ENCODE data around the gene NGFR.

NGFR gene

GRCh38 chr17:49518346-49519078 is 23.4 kb downstream of the NGFR start:
- no peak for DNase-seq

- DNase-seq = peak; percentile 16
Measured at GRCh38 chr17:49519781-49520180, 24.7 kb downstream of the NGFR start.

GRCh38 chr17:49520386-49521087 is 25.4 kb downstream of the NGFR start:
- DNase-seq = no peak

GRCh38 chr17:49521088-49521450 is 26.0 kb downstream of the NGFR start:
- no peak for DNase-seq

- peak; percentile 18 for DNase-seq
Measured at GRCh38 chr17:49521471-49522356, 26.6 kb downstream of the NGFR start.

- no peak for DNase-seq
Measured at GRCh38 chr17:49522357-49522890, 27.3 kb downstream of the NGFR start.

- DNase-seq = no peak
Measured at GRCh38 chr17:49523196-49523595, 28.1 kb downstream of the NGFR start.

GRCh38 chr17:49523706-49524472 is 28.8 kb downstream of the NGFR start:
- no peak for DNase-seq

GRCh38 chr17:49524473-49525359 is 29.6 kb downstream of the NGFR start:
- no peak for DNase-seq

GRCh38 chr17:49525831-49526741 is 31.0 kb downstream of the NGFR start:
- no peak for DNase-seq

- DNase-seq = no peak
Measured at GRCh38 chr17:49527927-49528651, 33.0 kb downstream of the NGFR start.

- DNase-seq = no peak
Measured at GRCh38 chr17:49528966-49529365, 33.9 kb downstream of the NGFR start.

- no peak for DNase-seq
Measured at GRCh38 chr17:49530118-49530517, 35.0 kb downstream of the NGFR start.

- no peak for DNase-seq
Measured at GRCh38 chr17:49543860-49544259, 48.8 kb downstream of the NGFR start.

GRCh38 chr17:49545007-49545660 is 50.0 kb downstream of the NGFR start:
- no peak for DNase-seq

GRCh38 chr17:49545806-49546545 is 50.9 kb downstream of the NGFR start:
- no peak for DNase-seq

- DNase-seq = no peak
Measured at GRCh38 chr17:49546546-49547535, 51.7 kb downstream of the NGFR start.

Data from fibroblast of skin of abdomen (primary cell).